T-helper 2 cell treated with Interferon-gamma antibody and Interleukin-4, amounts not matched to agents 5 μg/mL and 100 μg/mL, for 36 hours (primary cell): ENCODE data around the gene CTBP2.

Source experiments
- DNase-seq: peaks from one replicate; pipeline ENCODE4 v3.0.0; 2021; ENCODE audit warnings: low spot score
- H3K27ac Mint-ChIP-seq: one replicate; pipeline ENCODE4 v1.8.0; 2021; ENCODE audit warnings: mild to moderate bottlenecking, mixed read lengths
- H3K27me3 Mint-ChIP-seq: one replicate; pipeline ENCODE4 v1.8.0; 2021; ENCODE audit warnings: low read depth, mixed read lengths
- H3K36me3 Mint-ChIP-seq: one replicate; pipeline ENCODE4 v1.8.0; 2021; ENCODE audit warnings: low read depth, mixed read lengths
- H3K4me1 Mint-ChIP-seq: one replicate; pipeline ENCODE4 v1.8.0; 2021; ENCODE audit warnings: low read depth, mixed read lengths
- H3K4me3 Mint-ChIP-seq: one replicate; pipeline ENCODE4 v1.8.0; 2022; ENCODE audit warnings: mild to moderate bottlenecking, moderate library complexity, mixed read lengths
- H3K9me3 Mint-ChIP-seq: one replicate; pipeline ENCODE4 v1.8.0; 2021; ENCODE audit warnings: mixed read lengths

CTBP2 gene

GRCh38 chr10:125134916-125135770 is 25.2 kb downstream of the CTBP2 start:
- Mint-ChIP-seq H3K9me3 (no peaks in the 10 kb centered on the region), H3K27me3 (no peaks in the 10 kb centered on the region), H3K4me1 (no peaks in the 10 kb centered on the region), H3K27ac (no peak overlapping the region), H3K36me3 (no peaks in the 10 kb centered on the region), H3K4me3 (no peak overlapping the region)
- DNase-seq: no peak

- H3K27ac Mint-ChIP-seq: no peak overlapping the region
- no peak for DNase-seq
- no peaks in the 10 kb centered on the region for H3K27me3 Mint-ChIP-seq
- H3K4me1 Mint-ChIP-seq: no peaks in the 10 kb centered on the region
- H3K4me3 Mint-ChIP-seq: no peak overlapping the region
- no peaks in the 10 kb centered on the region for H3K36me3 Mint-ChIP-seq
- H3K9me3 Mint-ChIP-seq: no peaks in the 10 kb centered on the region
These were observed 25.9 kb downstream of the CTBP2 start for GRCh38 chr10:125134483-125134848.

- no peak overlapping the region for H3K27ac Mint-ChIP-seq
- no peak overlapping the region for H3K4me3 Mint-ChIP-seq
- no peak for DNase-seq
- H3K36me3 Mint-ChIP-seq: no peaks in the 10 kb centered on the region
- H3K9me3 Mint-ChIP-seq: no peaks in the 10 kb centered on the region
- no peaks in the 10 kb centered on the region for H3K27me3 Mint-ChIP-seq
- H3K4me1 Mint-ChIP-seq: no peaks in the 10 kb centered on the region
These were observed 26.5 kb downstream of the CTBP2 start for GRCh38 chr10:125133696-125134482.

- H3K36me3 Mint-ChIP-seq: no peaks in the 10 kb centered on the region
- H3K9me3 Mint-ChIP-seq: no peaks in the 10 kb centered on the region
- no peaks in the 10 kb centered on the region for H3K4me1 Mint-ChIP-seq
- no peak for DNase-seq
- no peak overlapping the region for H3K27ac Mint-ChIP-seq
- no peak overlapping the region for H3K4me3 Mint-ChIP-seq
- H3K27me3 Mint-ChIP-seq: no peaks in the 10 kb centered on the region
These were observed 28.0 kb downstream of the CTBP2 start for GRCh38 chr10:125132344-125132743.

- no peaks in the 10 kb centered on the region for H3K36me3 Mint-ChIP-seq
- H3K4me1 Mint-ChIP-seq: no peaks in the 10 kb centered on the region
- no peak overlapping the region for H3K4me3 Mint-ChIP-seq
- DNase-seq: no peak
- H3K27me3 Mint-ChIP-seq: no peaks in the 10 kb centered on the region
- no peak overlapping the region for H3K27ac Mint-ChIP-seq
- H3K9me3 Mint-ChIP-seq: no peaks in the 10 kb centered on the region
These were observed 29.4 kb downstream of the CTBP2 start for GRCh38 chr10:125130916-125131315.

- Mint-ChIP-seq H3K36me3 (no peaks in the 10 kb centered on the region), H3K4me3 (no peak overlapping the region), H3K4me1 (no peaks in the 10 kb centered on the region)
These were observed 30.1 kb downstream of the CTBP2 start for GRCh38 chr10:125130260-125130659.

GRCh38 chr10:125129076-125129458 is 31.3 kb downstream of the CTBP2 start:
- H3K4me1 Mint-ChIP-seq: no peaks in the 10 kb centered on the region
- H3K4me3 Mint-ChIP-seq: no peak overlapping the region
- DNase-seq: no peak
- no peaks in the 10 kb centered on the region for H3K9me3 Mint-ChIP-seq
- H3K27ac Mint-ChIP-seq: no peak overlapping the region
- H3K36me3 Mint-ChIP-seq: no peaks in the 10 kb centered on the region
- H3K27me3 Mint-ChIP-seq: no peaks in the 10 kb centered on the region

More at GRCh38 chr10:125130260-125130659, 30.1 kb downstream of the CTBP2 start:
- Mint-ChIP-seq H3K27ac (no peak overlapping the region), H3K9me3 (no peaks in the 10 kb centered on the region), H3K27me3 (no peaks in the 10 kb centered on the region)
- no peak for DNase-seq

- Mint-ChIP-seq H3K36me3 (no peaks in the 10 kb centered on the region), H3K27me3 (no peaks in the 10 kb centered on the region), H3K4me1 (no peaks in the 10 kb centered on the region), H3K9me3 (no peaks in the 10 kb centered on the region), H3K27ac (no peak overlapping the region), H3K4me3 (no peak overlapping the region)
- no peak for DNase-seq
These were observed 31.8 kb downstream of the CTBP2 start for GRCh38 chr10:125128397-125129075.

GRCh38 chr10:125127986-125128385 is 32.4 kb downstream of the CTBP2 start:
- Mint-ChIP-seq H3K36me3 (no peaks in the 10 kb centered on the region), H3K27me3 (no peaks in the 10 kb centered on the region), H3K4me3 (no peak overlapping the region), H3K4me1 (no peaks in the 10 kb centered on the region), H3K27ac (no peak overlapping the region), H3K9me3 (no peaks in the 10 kb centered on the region)
- DNase-seq: no peak

GRCh38 chr10:125127110-125127509 is 33.3 kb downstream of the CTBP2 start:
- DNase-seq: no peak
- no peaks in the 10 kb centered on the region for H3K9me3 Mint-ChIP-seq
- no peaks in the 10 kb centered on the region for H3K4me1 Mint-ChIP-seq
- no peak overlapping the region for H3K27ac Mint-ChIP-seq
- H3K4me3 Mint-ChIP-seq: no peak overlapping the region
- H3K27me3 Mint-ChIP-seq: no peaks in the 10 kb centered on the region
- no peaks in the 10 kb centered on the region for H3K36me3 Mint-ChIP-seq

GRCh38 chr10:125125951-125126735 is 34.2 kb downstream of the CTBP2 start:
- H3K36me3 Mint-ChIP-seq: no peaks in the 10 kb centered on the region
- no peak overlapping the region for H3K27ac Mint-ChIP-seq
- no peaks in the 10 kb centered on the region for H3K4me1 Mint-ChIP-seq

GRCh38 chr10:125124907-125125306 is 35.5 kb downstream of the CTBP2 start:
- no peaks in the 10 kb centered on the region for H3K4me1 Mint-ChIP-seq
- no peaks in the 10 kb centered on the region for H3K27me3 Mint-ChIP-seq
- no peak overlapping the region for H3K4me3 Mint-ChIP-seq
- H3K27ac Mint-ChIP-seq: no peak overlapping the region
- H3K36me3 Mint-ChIP-seq: no peaks in the 10 kb centered on the region
- no peak for DNase-seq
- H3K9me3 Mint-ChIP-seq: no peaks in the 10 kb centered on the region

More at GRCh38 chr10:125125951-125126735, 34.2 kb downstream of the CTBP2 start:
- Mint-ChIP-seq H3K27me3 (no peaks in the 10 kb centered on the region), H3K4me3 (no peak overlapping the region), H3K9me3 (no peaks in the 10 kb centered on the region)
- DNase-seq: no peak

- DNase-seq: no peak
- Mint-ChIP-seq H3K27me3 (no peaks in the 10 kb centered on the region), H3K4me3 (no peak overlapping the region), H3K27ac (no peak overlapping the region), H3K9me3 (no peaks in the 10 kb centered on the region), H3K36me3 (no peaks in the 10 kb centered on the region), H3K4me1 (no peaks in the 10 kb centered on the region)
These were observed 36.3 kb downstream of the CTBP2 start for GRCh38 chr10:125124115-125124487.
